A673 (cell line): ENCODE results near the gene SCUBE3.

Experiments
- EZH2 ChIP-seq: fragments of 200-600 bp; sonication (generic); IDR thresholded peaks from 2 replicates; pipeline ENCODE4 v1.6.1; 2017; ENCODE audit warnings: borderline replicate concordance, low read depth, mild to moderate bottlenecking, mixed read lengths, antibody characterized with exemption, low read length; ENCODE audit not compliant: poor library complexity, severe bottlenecking
- TF ChIP-seq, protein P1 (sequence below): fragments of 300-800, 200-600 bp; sonication (generic); conservative IDR thresholded peaks from 2 replicates; pipeline ENCODE4 v1.5.1; 2017; ENCODE audit warnings: low read depth, mild to moderate bottlenecking, antibody characterized with exemption, low read length, moderate library complexity, mixed read lengths

DNA sequence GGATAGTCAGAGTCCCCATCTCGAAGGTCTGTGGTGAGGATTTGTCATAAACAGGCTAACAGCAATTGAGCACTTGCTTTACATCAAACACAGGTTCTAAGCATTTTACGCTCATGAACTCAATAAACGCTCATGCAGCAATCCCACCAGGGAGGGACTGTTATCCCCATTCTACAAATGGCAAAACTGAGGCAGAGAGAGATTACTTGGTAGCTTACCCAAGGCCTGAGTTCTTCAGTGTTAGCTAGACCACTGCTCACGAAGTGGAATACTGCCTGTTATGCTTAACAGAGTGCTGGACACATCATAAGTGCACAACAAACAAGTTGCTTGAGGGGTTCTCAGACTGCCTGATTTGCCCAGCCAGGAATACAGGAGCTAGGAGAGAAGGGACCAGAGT, 48.9 kb upstream of the SCUBE3 start:
- TF ChIP-seq, protein P1, sequence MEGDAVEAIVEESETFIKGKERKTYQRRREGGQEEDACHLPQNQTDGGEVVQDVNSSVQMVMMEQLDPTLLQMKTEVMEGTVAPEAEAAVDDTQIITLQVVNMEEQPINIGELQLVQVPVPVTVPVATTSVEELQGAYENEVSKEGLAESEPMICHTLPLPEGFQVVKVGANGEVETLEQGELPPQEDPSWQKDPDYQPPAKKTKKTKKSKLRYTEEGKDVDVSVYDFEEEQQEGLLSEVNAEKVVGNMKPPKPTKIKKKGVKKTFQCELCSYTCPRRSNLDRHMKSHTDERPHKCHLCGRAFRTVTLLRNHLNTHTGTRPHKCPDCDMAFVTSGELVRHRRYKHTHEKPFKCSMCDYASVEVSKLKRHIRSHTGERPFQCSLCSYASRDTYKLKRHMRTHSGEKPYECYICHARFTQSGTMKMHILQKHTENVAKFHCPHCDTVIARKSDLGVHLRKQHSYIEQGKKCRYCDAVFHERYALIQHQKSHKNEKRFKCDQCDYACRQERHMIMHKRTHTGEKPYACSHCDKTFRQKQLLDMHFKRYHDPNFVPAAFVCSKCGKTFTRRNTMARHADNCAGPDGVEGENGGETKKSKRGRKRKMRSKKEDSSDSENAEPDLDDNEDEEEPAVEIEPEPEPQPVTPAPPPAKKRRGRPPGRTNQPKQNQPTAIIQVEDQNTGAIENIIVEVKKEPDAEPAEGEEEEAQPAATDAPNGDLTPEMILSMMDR, result no peak
- TF ChIP-seq EZH2, result no peak
